K562 treated with DMSO at 1 percent for 24 hours (cell line): ENCODE results near the gene NDUFA1. TPM values are rescaled to one million over a fixed set of nuclear protein-coding genes. Genes with fewer than 3 reads are reported as not detected.

Experiments used
- total RNA-seq: library from RNA; unstranded; fragments of 300-600 nt; gene quantifications from 2 replicates; pipeline ENCODE4 v1.2.3, GENCODE V29; 2022; ENCODE audit warnings: low read depth; ENCODE audit not compliant: insufficient read depth

The NDUFA1 gene
- 87.3 and 91.6 TPM in 2 replicates for total RNA-seq

GRCh38 chrX:119871599-119872395 is at the start of gene NDUFA1, which contains the start of gene RNF113A:
NDUFA1 (plus strand) TSS chrX:119871832; CDS start chrX:119871912, 80 bp downstream.
RNF113A (minus strand) TSS chrX:119871733; CDS start chrX:119871613, 120 bp downstream.

GRCh38 chrX:119852382-119853353 is 19.0 kb upstream of the NDUFA1 start, which contains the start of gene UPF3B:
UPF3B (minus strand) TSS chrX:119852963; CDS start chrX:119852928, 35 bp downstream.

GRCh38 chrX:119895843-119896326 is 24.3 kb downstream of the NDUFA1 start, which contains the start of gene AKAP14:
AKAP14 (plus strand) TSS chrX:119895893; CDS start chrX:119903224, 7,331 bp downstream.

Other genes with a start within 250 kb of the NDUFA1 start
- 66.1 and 67.7 TPM in 2 replicates for gene SEPTIN6, start 178.7 kb upstream of the NDUFA1 start, total RNA-seq
- 0.59 and 0.89 TPM in 2 replicates for gene SOWAHD, start 113.2 kb upstream of the NDUFA1 start, total RNA-seq
- 3,545 and 3,652 TPM in 2 replicates for gene RPL39, start 80.2 kb upstream of the NDUFA1 start, total RNA-seq
- gene UPF3B, start 18.9 kb upstream of the NDUFA1 start, total RNA-seq: 28.2 and 32.4 TPM in 2 replicates
- gene RNF113A, start 99 bp upstream of the NDUFA1 start, total RNA-seq: 56.5 and 57.4 TPM in 2 replicates
- gene AKAP14, start 24.1 kb downstream of the NDUFA1 start, total RNA-seq: not detected in 2 replicates
- gene NKAP, start 71.9 kb downstream of the NDUFA1 start, total RNA-seq: 12.5 and 12.9 TPM in 2 replicates
- 4.8 TPM in 2 replicates for gene RHOXF2B, start 205.9 kb downstream of the NDUFA1 start, total RNA-seq
- not detected in 2 replicates for gene RHOXF1, start 244.1 kb downstream of the NDUFA1 start, total RNA-seq